H9 (cell line): ENCODE measurements around the gene CAMTA1. TPM values are rescaled to one million over a fixed set of nuclear protein-coding genes. Genes with fewer than 3 reads are reported as not detected.

Source experiments
- DNase-seq: peaks from one replicate; pipeline ENCODE4 v3.0.0-alpha.2; 2017
- H2AFZ ChIP-seq: one replicate; pipeline ENCODE4 v1.6.1; 2013; ENCODE audit warnings: mild to moderate bottlenecking, low read length, control low read depth, moderate library complexity
- H2AK5ac ChIP-seq: 2 replicates; pipeline ENCODE4 v1.6.1; 2013; ENCODE audit warnings: low read length, control low read depth, mixed read lengths; ENCODE audit not compliant: insufficient read length
- H2BK120ac ChIP-seq: one replicate; pipeline ENCODE4 v1.6.1; 2013; ENCODE audit warnings: low read depth, mild to moderate bottlenecking, low read length, control low read depth, inconsistent platforms; ENCODE audit not compliant: poor library complexity, severe bottlenecking
- H2BK12ac ChIP-seq: 2 replicates; pipeline ENCODE4 v1.6.1; 2013; ENCODE audit warnings: low read length, control low read depth, mixed read lengths, low read depth; ENCODE audit not compliant: insufficient read length
- H2BK15ac ChIP-seq: 2 replicates; pipeline ENCODE4 v1.6.1; 2013; ENCODE audit warnings: low read depth, low read length, control low read depth
- H2BK20ac ChIP-seq: one replicate; pipeline ENCODE4 v1.6.1; 2013; ENCODE audit warnings: low read depth, mild to moderate bottlenecking, low read length, control low read depth, inconsistent platforms; ENCODE audit not compliant: poor library complexity, severe bottlenecking
- H2BK5ac ChIP-seq: 2 replicates; pipeline ENCODE4 v1.6.1; 2013; ENCODE audit warnings: low read length, control low read depth, mixed read lengths; ENCODE audit not compliant: insufficient read length
- H3K14ac ChIP-seq: 2 replicates; pipeline ENCODE4 v1.6.1; 2013; ENCODE audit warnings: low read length, control low read depth; ENCODE audit not compliant: insufficient read depth
- H3K18ac ChIP-seq: 2 replicates; pipeline ENCODE4 v1.6.1; 2013; ENCODE audit warnings: low read depth, mild to moderate bottlenecking, mixed read lengths, low read length, control low read depth; ENCODE audit not compliant: insufficient read length
- H3K23ac ChIP-seq: 2 replicates; pipeline ENCODE4 v1.6.1; 2013; ENCODE audit warnings: low read length, control low read depth, mixed read lengths, low read depth; ENCODE audit not compliant: insufficient read length
- H3K23me2 ChIP-seq: 2 replicates; pipeline ENCODE4 v1.6.1; 2013; ENCODE audit warnings: low read depth, mild to moderate bottlenecking, mixed read lengths, low read length, control low read depth; ENCODE audit not compliant: insufficient read length, poor library complexity, severe bottlenecking
- H3K27ac ChIP-seq: 2 replicates; pipeline ENCODE4 v1.5.1; 2013; ENCODE audit warnings: low read length, control low read depth, mixed read lengths, low read depth; ENCODE audit not compliant: insufficient read length
- H3K27me3 ChIP-seq: 2 replicates; pipeline ENCODE4 v1.6.1; 2013; ENCODE audit warnings: low read length, control low read depth, inconsistent platforms; ENCODE audit not compliant: insufficient read depth
- H3K4ac ChIP-seq: 2 replicates; pipeline ENCODE4 v1.6.1; 2013; ENCODE audit warnings: low read depth, mild to moderate bottlenecking, control low read depth, inconsistent platforms, low read length, moderate library complexity
- H3K4me1 ChIP-seq: 2 replicates; pipeline ENCODE4 v1.6.1; 2013; ENCODE audit warnings: low read length, control low read depth, inconsistent platforms; ENCODE audit not compliant: insufficient read depth
- H3K4me2 ChIP-seq: 2 replicates; pipeline ENCODE4 v1.6.1; 2013; ENCODE audit warnings: low read length, control low read depth, mixed read lengths; ENCODE audit not compliant: insufficient read length, insufficient read depth
- H3K56ac ChIP-seq: 2 replicates; pipeline ENCODE4 v1.6.1; 2013; ENCODE audit warnings: low read depth, mild to moderate bottlenecking, mixed read lengths, low read length, control low read depth; ENCODE audit not compliant: insufficient read length
- H3K79me1 ChIP-seq: 2 replicates; pipeline ENCODE4 v1.6.1; 2013; ENCODE audit warnings: low read depth, mild to moderate bottlenecking, moderate library complexity, low read length, control low read depth, inconsistent platforms; ENCODE audit not compliant: insufficient read depth, poor library complexity, severe bottlenecking
- H3K79me2 ChIP-seq: 2 replicates; pipeline ENCODE4 v1.6.1; 2013; ENCODE audit warnings: low read length, control low read depth, inconsistent platforms; ENCODE audit not compliant: insufficient read depth
- H3K9ac ChIP-seq: 2 replicates; pipeline ENCODE4 v1.6.1; 2013; ENCODE audit warnings: low read length, control low read depth, mixed read lengths; ENCODE audit not compliant: insufficient read length; ENCODE audit errors: extremely low read depth
- H3K9me3 ChIP-seq: one replicate; pipeline ENCODE4 v1.6.1; 2013; ENCODE audit warnings: low read depth, low read length, inconsistent platforms; ENCODE audit not compliant: control insufficient read depth
- H3T11ph ChIP-seq: one replicate; pipeline ENCODE4 v1.6.1; 2013; ENCODE audit warnings: mild to moderate bottlenecking, low read length, control low read depth, inconsistent platforms
- H4K20me1 ChIP-seq: one replicate; pipeline ENCODE4 v1.6.1; 2013; ENCODE audit not compliant: control insufficient read depth, insufficient read length, insufficient read depth
- H4K5ac ChIP-seq: 2 replicates; pipeline ENCODE4 v1.6.1; 2013; ENCODE audit warnings: low read depth, mild to moderate bottlenecking, mixed read lengths, low read length, control low read depth; ENCODE audit not compliant: insufficient read length
- H4K8ac ChIP-seq: replicated peaks from 2 replicates; pipeline ENCODE4 v1.6.1; 2013; ENCODE audit warnings: low read length, control low read depth, mixed read lengths, low read depth; ENCODE audit not compliant: insufficient read length
- H4K91ac ChIP-seq: 2 replicates; pipeline ENCODE4 v1.6.1; 2013; ENCODE audit warnings: low read depth, mild to moderate bottlenecking, moderate library complexity, mixed read lengths, low read length, control low read depth; ENCODE audit not compliant: insufficient read length
- H3K27ac Mint-ChIP-seq, 3 experiments: 2 replicates in 2 of 3; 3 replicates in 1 of 3; pipeline ENCODE4 v1.8.0; 2020 to 2021; ENCODE audit warnings: mixed read lengths in 3 of 3, mild to moderate bottlenecking in 1 of 3, moderate library complexity in 1 of 3
- H3K27me3 Mint-ChIP-seq: 2 replicates; pipeline ENCODE4 v1.8.0; 2021; ENCODE audit warnings: low read depth, mild to moderate bottlenecking, moderate library complexity, mixed read lengths
- H3K36me3 Mint-ChIP-seq, 3 experiments: 2 replicates in 2 of 3; 3 replicates in 1 of 3; pipeline ENCODE4 v1.8.0; 2020 to 2021; ENCODE audit warnings: low read depth in 3 of 3, mixed read lengths in 3 of 3; ENCODE audit not compliant: insufficient read depth in 1 of 3
- H3K4me1 Mint-ChIP-seq, 2 experiments: 2 replicates each; pipeline ENCODE4 v1.8.0; 2020; ENCODE audit warnings: mixed read lengths in 2 of 2
- H3K4me3 Mint-ChIP-seq, 2 experiments: 2 replicates in 1 of 2; 3 replicates in 1 of 2; pipeline ENCODE4 v1.8.0; 2020 to 2021; ENCODE audit warnings: mild to moderate bottlenecking in 2 of 2, mixed read lengths in 2 of 2, moderate library complexity in 1 of 2
- H3K9me3 Mint-ChIP-seq, 2 experiments: 2 replicates in 1 of 2; 3 replicates in 1 of 2; pipeline ENCODE4 v1.8.0; 2020; ENCODE audit warnings: mild to moderate bottlenecking in 2 of 2, mixed read lengths in 2 of 2, moderate library complexity in 1 of 2
- WGBS: extraction: QIAGEN DNeasy Blood & Tissue Kit; methylation state at CpG from one replicate; pipeline ENCODE4 v1.1.7; 2013; ENCODE audit warnings: missing lambda C conversion rate, low lambda C conversion rate, mixed read lengths; ENCODE audit not compliant: insufficient read length; ENCODE audit errors: extremely low coverage; 5-methylcytosine and 5-hydroxymethylcytosine counted together
- total RNA-seq: library from RNA; stranded (reverse); gene quantifications from 2 replicates; pipeline ENCODE4 v1.2.1, GENCODE V29; 2021
- TF ChIP-seq, protein P1 (sequence below): fragments of 200-600 bp; sonication (generic); conservative IDR thresholded peaks from 3 replicates; pipeline ENCODE4 v1.8.0; 2021; ENCODE audit warnings: antibody characterized with exemption, mild to moderate bottlenecking

Gene CAMTA1
- total RNA-seq, 1 experiment from 2014 or later, result 115 TPM

DNA sequence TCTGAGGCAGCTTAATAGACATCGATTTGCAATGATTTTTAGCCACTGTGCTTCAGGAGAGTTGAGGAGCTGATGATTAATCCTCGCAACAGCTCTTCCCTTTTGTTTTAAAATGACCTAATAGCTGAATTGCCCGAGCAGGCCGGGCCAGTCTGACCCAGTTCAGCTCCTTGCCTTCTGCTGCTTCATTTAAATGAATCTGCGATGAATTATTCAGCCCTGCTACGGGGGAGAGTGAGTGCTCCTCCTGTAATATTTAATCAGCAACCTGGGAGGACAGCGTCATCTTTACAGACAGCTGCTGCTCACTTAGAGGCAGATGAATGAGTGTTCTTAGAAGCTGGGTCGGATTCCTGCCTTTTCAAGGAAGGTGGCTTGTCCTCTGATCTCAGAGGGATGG is 325.1 kb downstream of the CAMTA1 start:
- H4K91ac ChIP-seq, result no peak overlapping the region
- H2BK12ac ChIP-seq, result no peak overlapping the region
- TF ChIP-seq, protein P1, sequence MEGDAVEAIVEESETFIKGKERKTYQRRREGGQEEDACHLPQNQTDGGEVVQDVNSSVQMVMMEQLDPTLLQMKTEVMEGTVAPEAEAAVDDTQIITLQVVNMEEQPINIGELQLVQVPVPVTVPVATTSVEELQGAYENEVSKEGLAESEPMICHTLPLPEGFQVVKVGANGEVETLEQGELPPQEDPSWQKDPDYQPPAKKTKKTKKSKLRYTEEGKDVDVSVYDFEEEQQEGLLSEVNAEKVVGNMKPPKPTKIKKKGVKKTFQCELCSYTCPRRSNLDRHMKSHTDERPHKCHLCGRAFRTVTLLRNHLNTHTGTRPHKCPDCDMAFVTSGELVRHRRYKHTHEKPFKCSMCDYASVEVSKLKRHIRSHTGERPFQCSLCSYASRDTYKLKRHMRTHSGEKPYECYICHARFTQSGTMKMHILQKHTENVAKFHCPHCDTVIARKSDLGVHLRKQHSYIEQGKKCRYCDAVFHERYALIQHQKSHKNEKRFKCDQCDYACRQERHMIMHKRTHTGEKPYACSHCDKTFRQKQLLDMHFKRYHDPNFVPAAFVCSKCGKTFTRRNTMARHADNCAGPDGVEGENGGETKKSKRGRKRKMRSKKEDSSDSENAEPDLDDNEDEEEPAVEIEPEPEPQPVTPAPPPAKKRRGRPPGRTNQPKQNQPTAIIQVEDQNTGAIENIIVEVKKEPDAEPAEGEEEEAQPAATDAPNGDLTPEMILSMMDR, result no peak
- no peak overlapping the region for H2AK5ac ChIP-seq
- H3K27ac ChIP-seq, result no peak overlapping the region
- no peak overlapping the region for H2AFZ ChIP-seq
- H2BK120ac ChIP-seq, result no peak overlapping the region
- H4K5ac ChIP-seq, result no peak overlapping the region
- no peaks in the 10 kb centered on the region for H3K9me3 ChIP-seq
- H2BK15ac ChIP-seq, result no peak overlapping the region
- no peak overlapping the region for H3T11ph ChIP-seq
- H3K18ac ChIP-seq, result no peak overlapping the region
- H4K20me1 ChIP-seq, result no peaks in the 10 kb centered on the region
- H3K23me2 ChIP-seq, result no peaks in the 10 kb centered on the region
- peaks cover 7% of the 10 kb centered on the region for H3K27me3 Mint-ChIP-seq
- H3K4me1 Mint-ChIP-seq, result peaks cover 5 to 7% of the 10 kb centered on the region in 2 experiments
- no peak overlapping the region for H3K23ac ChIP-seq
- no peak overlapping the region for H3K4me3 Mint-ChIP-seq
- no peak overlapping the region for H4K8ac ChIP-seq
- H3K4me2 ChIP-seq, result no peak overlapping the region
- no peaks in the 10 kb centered on the region for H3K79me2 ChIP-seq
- H3K14ac ChIP-seq, result no peak overlapping the region
- H2BK20ac ChIP-seq, result no peak overlapping the region
- no peak overlapping the region for H2BK5ac ChIP-seq
- H3K9me3 Mint-ChIP-seq, result peaks cover 7% of the 10 kb centered on the region in 2 experiments; a peak in 3 of 5 replicates
- peaks cover 0 to 6% (median 4%) of the 10 kb centered on the region in 3 experiments; a peak in 3 of 7 replicates for H3K36me3 Mint-ChIP-seq
- no peak overlapping the region for H3K4ac ChIP-seq
- H3K56ac ChIP-seq, result no peak overlapping the region
- H3K27ac Mint-ChIP-seq, result no peak overlapping the region; a peak in 1 of 7 replicates
- H3K9ac ChIP-seq, result no peak overlapping the region
- H3K79me1 ChIP-seq, result no peaks in the 10 kb centered on the region
- no CpG with 5 or more reads among the region's 8 CpGs for WGBS
- DNase-seq, result no peak
- no peaks in the 10 kb centered on the region for H3K27me3 ChIP-seq
- H3K4me1 ChIP-seq, result no peaks in the 10 kb centered on the region
